LNCAP (cell line): ENCODE measurements around the gene GPR4.

Experiments used
- TF ChIP-seq, protein P1 (sequence below): fragments of 450-650 bp; IDR thresholded peaks from 2 replicates; pipeline ENCODE4 v1.5.1; 2017; ENCODE audit warnings: mild to moderate bottlenecking

GPR4 gene

DNA sequence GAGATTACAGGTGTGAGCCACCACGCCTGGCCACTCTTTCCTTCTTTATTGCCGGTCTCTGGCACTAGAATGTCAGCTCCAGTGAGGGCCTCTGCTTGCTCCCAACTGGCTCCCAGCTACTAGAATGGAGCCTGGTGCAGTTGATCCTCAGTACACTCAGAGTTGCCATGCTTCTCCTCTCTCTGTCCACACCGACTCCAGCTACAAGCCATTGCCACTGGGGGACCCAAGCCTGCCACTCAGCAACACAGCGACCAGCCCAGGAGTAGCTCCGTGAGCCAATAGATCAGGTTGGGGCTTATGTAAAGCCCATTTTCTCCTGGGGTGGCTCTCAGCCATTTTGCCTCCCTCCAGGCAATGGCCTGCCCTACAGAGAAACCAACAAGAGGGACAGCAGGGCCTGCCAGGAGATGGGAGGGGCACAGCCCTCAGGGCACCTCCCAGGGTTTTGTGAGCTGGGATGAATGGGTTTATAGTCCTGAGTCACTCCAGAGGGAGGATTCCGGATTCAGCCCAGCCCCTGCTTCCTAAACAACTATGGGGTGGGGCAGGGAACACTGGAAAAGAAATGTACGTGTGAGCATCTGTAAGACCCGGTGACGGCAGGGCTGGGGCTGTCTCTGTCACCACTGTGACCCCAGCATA is 53.9 kb downstream of the GPR4 start:
- TF ChIP-seq, protein P1, sequence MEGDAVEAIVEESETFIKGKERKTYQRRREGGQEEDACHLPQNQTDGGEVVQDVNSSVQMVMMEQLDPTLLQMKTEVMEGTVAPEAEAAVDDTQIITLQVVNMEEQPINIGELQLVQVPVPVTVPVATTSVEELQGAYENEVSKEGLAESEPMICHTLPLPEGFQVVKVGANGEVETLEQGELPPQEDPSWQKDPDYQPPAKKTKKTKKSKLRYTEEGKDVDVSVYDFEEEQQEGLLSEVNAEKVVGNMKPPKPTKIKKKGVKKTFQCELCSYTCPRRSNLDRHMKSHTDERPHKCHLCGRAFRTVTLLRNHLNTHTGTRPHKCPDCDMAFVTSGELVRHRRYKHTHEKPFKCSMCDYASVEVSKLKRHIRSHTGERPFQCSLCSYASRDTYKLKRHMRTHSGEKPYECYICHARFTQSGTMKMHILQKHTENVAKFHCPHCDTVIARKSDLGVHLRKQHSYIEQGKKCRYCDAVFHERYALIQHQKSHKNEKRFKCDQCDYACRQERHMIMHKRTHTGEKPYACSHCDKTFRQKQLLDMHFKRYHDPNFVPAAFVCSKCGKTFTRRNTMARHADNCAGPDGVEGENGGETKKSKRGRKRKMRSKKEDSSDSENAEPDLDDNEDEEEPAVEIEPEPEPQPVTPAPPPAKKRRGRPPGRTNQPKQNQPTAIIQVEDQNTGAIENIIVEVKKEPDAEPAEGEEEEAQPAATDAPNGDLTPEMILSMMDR: no peak

DNA sequence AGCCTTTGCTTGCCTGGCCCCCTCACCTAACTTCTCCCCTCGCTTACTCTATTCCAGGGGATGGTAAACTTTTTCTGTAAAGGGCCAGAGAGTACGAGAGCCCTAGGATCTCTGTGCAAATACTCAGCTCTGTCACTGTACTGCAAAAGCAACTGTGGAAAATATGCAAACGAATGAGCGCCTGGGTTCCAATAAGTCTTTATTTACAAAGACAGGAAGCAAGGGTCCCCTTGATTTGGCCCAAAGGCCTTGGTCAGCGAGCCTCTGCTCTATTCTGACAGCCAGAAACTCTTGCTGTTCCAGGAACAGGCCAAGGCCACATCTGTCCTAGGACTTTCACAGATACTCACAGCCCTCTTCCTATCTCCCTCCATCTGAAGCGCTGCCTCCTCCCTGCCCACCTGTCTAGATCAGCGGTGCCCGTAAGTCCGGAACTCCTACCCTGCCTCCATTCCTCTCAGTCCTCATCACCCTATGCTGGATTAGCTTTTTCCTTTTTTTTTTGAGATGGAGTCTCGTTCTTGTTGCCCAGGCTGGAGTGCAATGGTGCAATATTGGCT is 54.7 kb downstream of the GPR4 start:
- TF ChIP-seq, protein P1: no peak

DNA sequence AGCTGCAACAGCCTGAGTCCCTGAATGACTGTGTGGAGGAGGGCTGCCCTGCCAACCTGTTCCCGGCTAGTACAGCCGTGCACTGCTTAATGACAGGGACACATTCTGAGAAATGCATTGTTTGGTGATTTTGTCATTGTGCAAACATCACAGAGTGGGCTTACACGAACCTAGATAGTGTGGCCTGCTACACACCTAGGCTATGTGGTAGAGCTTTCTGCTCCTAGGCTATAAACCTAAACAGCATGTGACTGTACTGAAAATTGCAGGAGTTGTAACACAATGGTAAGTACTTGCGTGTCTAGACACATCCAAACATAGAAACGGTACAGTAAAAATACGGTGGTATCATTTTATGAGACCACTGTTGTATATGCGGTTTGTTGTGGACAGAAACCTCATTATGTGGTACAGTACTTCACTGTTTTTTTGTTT is 59.8 kb downstream of the GPR4 start:
- TF ChIP-seq, protein P1: no peak
